ENCODE measurements around the gene TMA16. TPM values are rescaled to one million over a fixed set of nuclear protein-coding genes. Genes with fewer than 3 reads are reported as not detected.
"Not testable (repeated sequence)": the region's sequence is repeated elsewhere in the genome, so short reads cannot be mapped to it uniquely, and the experiment has no call there.

The TMA16 gene
- polyA plus RNA-seq, 1 experiment = 5.4 TPM

GRCh38 chr4:163528653-163529052 is 34.2 kb downstream of the TMA16 start:
- ChIA-PET CTCF (interaction anchor here (1.8 kb wide), 1 partner anchor 20 kb away, joined by 5 read pairs; no protein-coding TSS in a partner anchor), POLR2A (no interaction called here)
- DNase-seq (ENCODE audit: low read depth) = no peak
- no peaks in the 10 kb centered on the region for H3K27me3 ChIP-seq (ENCODE audit: control insufficient read depth, insufficient read depth, low read length)
- TF ChIP-seq, protein P1, sequence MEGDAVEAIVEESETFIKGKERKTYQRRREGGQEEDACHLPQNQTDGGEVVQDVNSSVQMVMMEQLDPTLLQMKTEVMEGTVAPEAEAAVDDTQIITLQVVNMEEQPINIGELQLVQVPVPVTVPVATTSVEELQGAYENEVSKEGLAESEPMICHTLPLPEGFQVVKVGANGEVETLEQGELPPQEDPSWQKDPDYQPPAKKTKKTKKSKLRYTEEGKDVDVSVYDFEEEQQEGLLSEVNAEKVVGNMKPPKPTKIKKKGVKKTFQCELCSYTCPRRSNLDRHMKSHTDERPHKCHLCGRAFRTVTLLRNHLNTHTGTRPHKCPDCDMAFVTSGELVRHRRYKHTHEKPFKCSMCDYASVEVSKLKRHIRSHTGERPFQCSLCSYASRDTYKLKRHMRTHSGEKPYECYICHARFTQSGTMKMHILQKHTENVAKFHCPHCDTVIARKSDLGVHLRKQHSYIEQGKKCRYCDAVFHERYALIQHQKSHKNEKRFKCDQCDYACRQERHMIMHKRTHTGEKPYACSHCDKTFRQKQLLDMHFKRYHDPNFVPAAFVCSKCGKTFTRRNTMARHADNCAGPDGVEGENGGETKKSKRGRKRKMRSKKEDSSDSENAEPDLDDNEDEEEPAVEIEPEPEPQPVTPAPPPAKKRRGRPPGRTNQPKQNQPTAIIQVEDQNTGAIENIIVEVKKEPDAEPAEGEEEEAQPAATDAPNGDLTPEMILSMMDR (IDR thresholded peaks at IDR 0.05; ENCODE audit: insufficient read depth, low read depth, low read length) = no peak
- H3K4me3 ChIP-seq (ENCODE audit: low read depth, low read length) = no peak overlapping the region
- H3K36me3 ChIP-seq (ENCODE audit: control insufficient read depth, insufficient read depth, low read length) = peaks cover 5% of the 10 kb centered on the region; the same call in 1 of the 2 replicates

- POLR2A ChIA-PET = no interaction called here
- no peaks in the 10 kb centered on the region for H3K36me3 ChIP-seq (ENCODE audit: control insufficient read depth, insufficient read depth, low read length)
- TF ChIP-seq, protein P1 (IDR thresholded peaks at IDR 0.05; ENCODE audit: insufficient read depth, low read depth, low read length) = no peak
- CTCF ChIA-PET = interaction anchor here (1.2 to 1.5 kb wide), 3 partner anchors 8 to 12 kb away, joined by 3 to 4 read pairs (median 3); no protein-coding TSS in a partner anchor
- no peaks in the 10 kb centered on the region for H3K27me3 ChIP-seq (ENCODE audit: control insufficient read depth, insufficient read depth, low read length)
- H3K4me3 ChIP-seq (ENCODE audit: low read depth, low read length) = no peak overlapping the region
- DNase-seq (ENCODE audit: low read depth) = no peak
Measured at GRCh38 chr4:163534056-163534455, 39.6 kb downstream of the TMA16 start.

DNA sequence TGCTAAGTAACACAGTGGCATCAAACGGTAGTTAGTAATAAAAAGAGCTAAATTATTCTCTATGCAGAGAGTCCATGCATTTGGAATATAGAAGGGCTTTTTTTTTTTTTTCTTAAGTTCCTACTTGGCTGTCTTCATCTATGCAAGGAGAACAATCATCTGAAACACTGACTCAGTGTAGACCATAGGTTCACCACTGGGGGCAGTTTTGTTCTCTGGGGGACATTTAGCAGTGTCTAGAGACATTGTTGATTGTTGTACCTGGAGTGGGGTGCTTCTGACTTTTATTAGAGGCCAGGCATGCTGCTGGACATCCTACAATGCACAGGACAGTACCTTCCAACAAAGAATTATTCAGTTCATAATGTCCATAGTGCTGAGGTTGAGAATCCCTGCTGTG is 41.2 kb downstream of the TMA16 start:
- H3K4me3 ChIP-seq (ENCODE audit: low read depth, low read length) = no peak overlapping the region
- no peaks in the 10 kb centered on the region for H3K27me3 ChIP-seq (ENCODE audit: control insufficient read depth, insufficient read depth, low read length)
- POLR2A ChIA-PET = no interaction called here
- TF ChIP-seq, protein P1 (IDR thresholded peaks at IDR 0.05; ENCODE audit: insufficient read depth, low read depth, low read length) = no peak
- CTCF ChIA-PET = interaction anchor here (0.6 to 1.5 kb wide), 4 partner anchors 8 to 428 kb away, joined by 3 to 5 read pairs (median 5); no protein-coding TSS in a partner anchor
- DNase-seq (ENCODE audit: low read depth) = no peak
- no peaks in the 10 kb centered on the region for H3K36me3 ChIP-seq (ENCODE audit: control insufficient read depth, insufficient read depth, low read length)

GRCh38 chr4:163536091-163536490 is 41.6 kb downstream of the TMA16 start:
- Histone ChIP-seq H3K4me3 (ENCODE audit: low read depth, low read length) (no peak overlapping the region), H3K27me3 (ENCODE audit: control insufficient read depth, insufficient read depth, low read length) (no peaks in the 10 kb centered on the region), H3K36me3 (ENCODE audit: control insufficient read depth, insufficient read depth, low read length) (no peaks in the 10 kb centered on the region)
- POLR2A ChIA-PET = no interaction called here
- CTCF ChIA-PET = interaction anchor here (1.3 to 1.5 kb wide), 3 partner anchors 8 to 14 kb away, joined by 3 to 5 read pairs (median 5); no protein-coding TSS in a partner anchor
- DNase-seq (ENCODE audit: low read depth) = no peak
- TF ChIP-seq, protein P1 (IDR thresholded peaks at IDR 0.05; ENCODE audit: insufficient read depth, low read depth, low read length) = no peak

DNA sequence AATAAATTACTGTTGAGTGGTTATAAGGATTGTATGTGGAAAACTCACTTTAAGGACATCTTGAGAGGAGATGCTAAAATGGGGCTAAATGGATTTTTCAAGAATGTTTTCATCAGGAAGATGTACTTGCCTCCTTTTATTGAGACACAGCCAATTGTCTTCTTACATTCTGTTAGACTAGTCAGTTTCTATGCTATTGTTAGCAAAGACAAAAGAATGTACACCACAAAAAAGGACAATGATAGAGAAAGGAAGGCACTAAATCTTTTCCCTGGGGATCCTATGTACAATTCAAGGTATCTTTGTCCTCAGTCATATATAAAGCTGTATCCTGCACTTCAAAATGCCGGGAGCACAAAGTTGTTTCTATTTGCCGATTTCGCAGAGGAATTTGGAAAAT is 42.6 kb downstream of the TMA16 start:
- Histone ChIP-seq H3K36me3 (ENCODE audit: control insufficient read depth, insufficient read depth, low read length) (no peaks in the 10 kb centered on the region), H3K4me3 (ENCODE audit: low read depth, low read length) (no peak overlapping the region), H3K27me3 (ENCODE audit: control insufficient read depth, insufficient read depth, low read length) (no peaks in the 10 kb centered on the region)
- TF ChIP-seq, protein P1 (IDR thresholded peaks at IDR 0.05; ENCODE audit: insufficient read depth, low read depth, low read length) = no peak
- ChIA-PET POLR2A (no interaction called here), CTCF (interaction anchor here (0.8 to 1.3 kb wide), 2 partner anchors 11 to 13 kb away, joined by 3 read pairs; no protein-coding TSS in a partner anchor)
- DNase-seq (ENCODE audit: low read depth) = no peak

DNA sequence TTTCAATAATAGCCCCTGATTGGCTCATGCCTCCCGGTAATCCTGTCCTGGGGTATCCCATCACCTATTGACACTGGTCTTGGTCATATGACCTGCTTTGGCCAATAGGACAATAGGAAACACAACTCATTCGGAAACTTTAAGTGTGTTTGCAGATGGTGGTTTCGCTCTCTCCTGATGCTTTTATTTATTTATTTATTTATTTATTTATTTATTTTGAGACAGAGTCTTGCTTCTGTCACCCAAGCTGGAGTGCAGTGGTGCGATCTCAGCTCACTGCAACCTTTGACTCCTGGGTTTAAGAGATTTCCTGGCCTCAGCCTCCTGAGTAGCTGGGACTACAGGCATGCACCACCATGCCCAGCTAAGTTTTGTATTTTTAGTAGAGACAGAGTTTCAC is 44.3 kb downstream of the TMA16 start:
- CTCF ChIA-PET = interaction anchor here (0.7 to 5.1 kb wide), 5 partner anchors 11 to 53 kb away, joined by 3 to 57 read pairs (median 3); no protein-coding TSS in a partner anchor
- DNase-seq (ENCODE audit: low read depth); H3K4me3 ChIP-seq (ENCODE audit: low read depth, low read length); H3K27me3 ChIP-seq (ENCODE audit: control insufficient read depth, insufficient read depth, low read length); POLR2A ChIA-PET; H3K36me3 ChIP-seq (ENCODE audit: control insufficient read depth, insufficient read depth, low read length): not testable (repeated sequence)
